ENCODE results near the gene PPARA. TPM values are rescaled to one million over a fixed set of nuclear protein-coding genes. Genes with fewer than 3 reads are reported as not detected.
A peak's percentile ranks its signal among the peaks of the same experiment; 100 is the strongest.

The PPARA gene
- total RNA-seq, 1 experiment from 2014 or later, result 10.7 TPM

- H3K27ac ChIP-seq (ENCODE audit: low read length), result peak overlapping the region; percentile 89
- no peaks in the 10 kb centered on the region for H3K9me3 ChIP-seq (ENCODE audit: control insufficient read depth, insufficient read depth, low read depth, low read length)
- H3K4me3 ChIP-seq (ENCODE audit: low read depth in 2 of 2, low read length in 2 of 2), result no peak overlapping the region
- CTCF ChIA-PET, result no interaction called here
- peaks cover 97% of the 10 kb centered on the region for H3K4me1 ChIP-seq (ENCODE audit: control insufficient read depth, insufficient read depth, low read length)
- H3K36me3 ChIP-seq (ENCODE audit: control insufficient read depth, insufficient read depth, low read length), result no peaks in the 10 kb centered on the region
- intact Hi-C loops (cut with micrococcal nuclease; ENCODE audit: unreplicated experiment), result loop anchor here (10.0 kb wide), 1 partner anchor 115 kb away; no protein-coding TSS in a partner anchor
- BruUV-seq (replicated peaks), result no TSS peak
- TF ChIP-seq SIN3A (IDR thresholded peaks at IDR 0.05; ENCODE audit: borderline replicate concordance, insufficient read depth, low read depth, low read length) (no peak), POLR2AphosphoS5 (IDR thresholded peaks at IDR 0.05; ENCODE audit: low read depth, low read length) (no peak; the same call in 1 of the 2 replicates), REST (IDR thresholded peaks at IDR 0.05; ENCODE audit: insufficient read depth in 1 of 2, low read depth in 2 of 2, low read length in 1 of 2) (no peak), TCF7L2 (IDR thresholded peaks at IDR 0.05; ENCODE audit: low read depth, low read length) (no peak), CTCF (IDR thresholded peaks at IDR 0.05) (no peak)
- in situ Hi-C loops (cut with HindIII; ENCODE audit: low pct_unique_long_range_greater_than_20kb, low sequenced_read_pairs), result no loop called here
- ATAC-seq, result no peak
- no peaks in the 10 kb centered on the region for H3K27me3 ChIP-seq (ENCODE audit: control insufficient read depth, insufficient read depth, low read length)
- POLR2A ChIA-PET, result no interaction called here
- no peak for DNase-seq (ENCODE audit: low read depth, low spot score)
Observed at GRCh38 chr22:46109474-46110003, 40.8 kb upstream of the PPARA start.

- ChIA-PET POLR2A (no interaction called here), CTCF (no interaction called here)
- ATAC-seq (0 out of 2 replicates have a peak, but pooled peaks have one; percentile 12), DNase-seq (ENCODE audit: low read depth, low spot score) (no peak)
- Histone ChIP-seq H3K27ac (ENCODE audit: low read length) (peak overlapping the region; percentile 89), H3K4me3 (ENCODE audit: low read depth in 2 of 2, low read length in 2 of 2) (no peak overlapping the region), H3K9me3 (ENCODE audit: control insufficient read depth, insufficient read depth, low read depth, low read length) (no peaks in the 10 kb centered on the region), H3K36me3 (ENCODE audit: control insufficient read depth, insufficient read depth, low read length) (no peaks in the 10 kb centered on the region), H3K27me3 (ENCODE audit: control insufficient read depth, insufficient read depth, low read length) (no peaks in the 10 kb centered on the region), H3K4me1 (ENCODE audit: control insufficient read depth, insufficient read depth, low read length) (peaks cover 97% of the 10 kb centered on the region)
- no TSS peak for BruUV-seq (replicated peaks)
- TF ChIP-seq CTCF (IDR thresholded peaks at IDR 0.05) (no peak), SIN3A (IDR thresholded peaks at IDR 0.05; ENCODE audit: borderline replicate concordance, insufficient read depth, low read depth, low read length) (no peak), TCF7L2 (IDR thresholded peaks at IDR 0.05; ENCODE audit: low read depth, low read length) (no peak), POLR2AphosphoS5 (IDR thresholded peaks at IDR 0.05; ENCODE audit: low read depth, low read length) (no peak), REST (IDR thresholded peaks at IDR 0.05; ENCODE audit: insufficient read depth in 1 of 2, low read depth in 2 of 2, low read length in 1 of 2) (no peak)
- in situ Hi-C loops (cut with HindIII; ENCODE audit: low pct_unique_long_range_greater_than_20kb, low sequenced_read_pairs), result no loop called here
- intact Hi-C loops (cut with micrococcal nuclease; ENCODE audit: unreplicated experiment), result loop anchor here (10.0 kb wide), 1 partner anchor 115 kb away; no protein-coding TSS in a partner anchor
Observed at GRCh38 chr22:46110215-46110614, 40.1 kb upstream of the PPARA start.

All from Panc1 (cell line).